PC-3 (cell line): Measurements from ENCODE around the gene SELPLG.

ENCODE experiments used
- EZH2 ChIP-seq: fragments of 300-600 bp; sonication (generic); IDR thresholded peaks from one replicate; pipeline ENCODE4 v1.6.1; 2017; ENCODE audit warnings: antibody characterized with exemption, mild to moderate bottlenecking, low read length; ENCODE audit not compliant: unreplicated experiment
- EZH2phosphoT487 ChIP-seq: fragments of 300-600 bp; sonication (generic); IDR thresholded peaks from 2 replicates; pipeline ENCODE4 v1.6.1; 2018; ENCODE audit warnings: mild to moderate bottlenecking, antibody characterized with exemption, low read length, borderline replicate concordance
- TF ChIP-seq, protein P1 (sequence below): fragments of 300-600 bp; sonication (generic); conservative IDR thresholded peaks from 2 replicates; pipeline ENCODE4 v1.5.1; 2017; ENCODE audit warnings: antibody characterized with exemption, low read depth, mild to moderate bottlenecking, low read length

GRCh38 chr12:108670066-108670631, 36.5 kb upstream of the SELPLG start:
- TF ChIP-seq, protein P1, sequence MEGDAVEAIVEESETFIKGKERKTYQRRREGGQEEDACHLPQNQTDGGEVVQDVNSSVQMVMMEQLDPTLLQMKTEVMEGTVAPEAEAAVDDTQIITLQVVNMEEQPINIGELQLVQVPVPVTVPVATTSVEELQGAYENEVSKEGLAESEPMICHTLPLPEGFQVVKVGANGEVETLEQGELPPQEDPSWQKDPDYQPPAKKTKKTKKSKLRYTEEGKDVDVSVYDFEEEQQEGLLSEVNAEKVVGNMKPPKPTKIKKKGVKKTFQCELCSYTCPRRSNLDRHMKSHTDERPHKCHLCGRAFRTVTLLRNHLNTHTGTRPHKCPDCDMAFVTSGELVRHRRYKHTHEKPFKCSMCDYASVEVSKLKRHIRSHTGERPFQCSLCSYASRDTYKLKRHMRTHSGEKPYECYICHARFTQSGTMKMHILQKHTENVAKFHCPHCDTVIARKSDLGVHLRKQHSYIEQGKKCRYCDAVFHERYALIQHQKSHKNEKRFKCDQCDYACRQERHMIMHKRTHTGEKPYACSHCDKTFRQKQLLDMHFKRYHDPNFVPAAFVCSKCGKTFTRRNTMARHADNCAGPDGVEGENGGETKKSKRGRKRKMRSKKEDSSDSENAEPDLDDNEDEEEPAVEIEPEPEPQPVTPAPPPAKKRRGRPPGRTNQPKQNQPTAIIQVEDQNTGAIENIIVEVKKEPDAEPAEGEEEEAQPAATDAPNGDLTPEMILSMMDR = no peak
- TF ChIP-seq EZH2 = no peak
- TF ChIP-seq EZH2phosphoT487 = no peak
